ENCODE measurements around the gene EXOC3. TPM values are rescaled to one million over a fixed set of nuclear protein-coding genes. Genes with fewer than 3 reads are reported as not detected.

EXOC3 gene
- total RNA-seq, 1 experiment from 2014 or later, result 60.1 TPM

DNA sequence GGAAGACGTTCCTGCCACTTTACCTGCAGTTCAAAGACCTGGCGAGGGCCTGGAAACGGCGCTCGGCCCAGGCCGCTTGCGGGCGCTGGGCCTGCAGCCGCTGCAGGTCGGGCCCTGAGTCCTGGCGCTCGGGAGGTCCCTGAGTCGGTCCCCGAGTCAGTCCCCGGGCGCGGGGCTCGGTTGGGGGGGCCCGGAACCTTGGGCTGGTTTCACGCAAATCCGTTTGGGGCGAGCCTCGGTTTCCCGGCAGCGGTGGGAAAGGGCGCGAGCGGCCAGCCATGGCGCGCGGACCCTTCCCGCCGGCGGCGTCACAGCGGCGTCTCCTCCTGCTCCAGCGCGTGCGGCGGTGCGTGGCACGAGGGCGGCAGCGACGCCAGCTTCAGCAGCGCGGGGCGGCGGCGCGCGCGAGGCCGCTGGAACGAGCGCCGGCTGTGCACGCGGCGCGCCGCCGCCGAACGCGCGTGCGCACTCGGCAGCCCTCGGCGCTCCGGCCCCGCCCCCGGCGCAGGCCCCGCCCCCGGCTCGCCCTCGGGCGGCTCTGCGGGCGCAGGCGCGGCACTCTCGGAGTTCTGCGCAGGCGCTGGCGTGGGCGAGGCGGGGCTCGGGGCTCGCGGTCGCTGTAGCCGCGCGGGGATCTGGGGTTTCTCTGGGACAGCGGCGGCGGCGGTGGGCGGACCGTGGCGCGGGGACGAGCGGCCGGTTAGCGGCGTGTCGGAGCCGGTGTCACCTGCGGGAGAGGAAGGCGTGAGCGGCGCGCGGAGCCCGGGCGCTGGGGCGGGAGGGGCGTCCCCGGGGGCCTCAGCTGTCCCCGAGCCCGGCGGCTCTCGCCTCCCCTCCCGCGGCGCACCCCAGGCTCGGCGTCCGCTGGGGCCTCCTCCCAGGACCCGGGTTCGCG lies 29.9 kb downstream of the EXOC3 start (continued):
- TF ChIP-seq, protein P1, sequence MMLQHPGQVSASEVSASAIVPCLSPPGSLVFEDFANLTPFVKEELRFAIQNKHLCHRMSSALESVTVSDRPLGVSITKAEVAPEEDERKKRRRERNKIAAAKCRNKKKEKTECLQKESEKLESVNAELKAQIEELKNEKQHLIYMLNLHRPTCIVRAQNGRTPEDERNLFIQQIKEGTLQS (CRISPR knock-in tag; conservative IDR thresholded peaks at IDR 0.05), result no peak
- TF ChIP-seq, protein P2, sequence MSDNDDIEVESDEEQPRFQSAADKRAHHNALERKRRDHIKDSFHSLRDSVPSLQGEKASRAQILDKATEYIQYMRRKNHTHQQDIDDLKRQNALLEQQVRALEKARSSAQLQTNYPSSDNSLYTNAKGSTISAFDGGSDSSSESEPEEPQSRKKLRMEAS (CRISPR knock-in tag; IDR thresholded peaks at IDR 0.05), result peak; percentile 96; the same call in 1 of the 2 replicates
- TF ChIP-seq FOXJ3 (CRISPR knock-in tag; IDR thresholded peaks at IDR 0.05; ENCODE audit: borderline replicate concordance) (0 out of 2 replicates have a peak, but pooled peaks have one; percentile 44), ETV6 (CRISPR knock-in tag; IDR thresholded peaks at IDR 0.05) (peak; percentile 86), GTF2I (CRISPR knock-in tag; conservative IDR thresholded peaks at IDR 0.05) (no peak), FOXP1 (CRISPR knock-in tag; IDR thresholded peaks at IDR 0.05; ENCODE audit: borderline replicate concordance) (peak; percentile 99), NFATC4 (CRISPR knock-in tag; IDR thresholded peaks at IDR 0.05) (no peak), ZNF396 (CRISPR knock-in tag; IDR thresholded peaks at IDR 0.05; ENCODE audit: borderline replicate concordance) (no peak), TCF7 (CRISPR knock-in tag; IDR thresholded peaks at IDR 0.05; ENCODE audit: low read depth) (peak; percentile 95; the same call in 1 of the 2 replicates), ELF4 (CRISPR knock-in tag; IDR thresholded peaks at IDR 0.05; ENCODE audit: low read depth) (peak; percentile 95), JUN (CRISPR knock-in tag; IDR thresholded peaks at IDR 0.05) (peak; percentile 95), CREB1 (CRISPR knock-in tag; IDR thresholded peaks at IDR 0.05) (peak; percentile 88), GABPB1 (CRISPR knock-in tag; IDR thresholded peaks at IDR 0.05) (peak; percentile 68), RORB (CRISPR knock-in tag; IDR thresholded peaks at IDR 0.05) (no peak), AFF4 (CRISPR knock-in tag; IDR thresholded peaks at IDR 0.05; ENCODE audit: borderline replicate concordance) (peak; percentile 51; the same call in 1 of the 2 replicates), ZNF121 (CRISPR knock-in tag; IDR thresholded peaks at IDR 0.05) (peak; percentile 59; the same call in 1 of the 2 replicates), ZNF232 (CRISPR knock-in tag; IDR thresholded peaks at IDR 0.05) (peak; percentile 94), EMX1 (CRISPR knock-in tag; IDR thresholded peaks at IDR 0.05) (no peak), RELA (CRISPR knock-in tag; IDR thresholded peaks at IDR 0.05; ENCODE audit: borderline replicate concordance) (peak; percentile 95), TP53 (CRISPR knock-in tag; IDR thresholded peaks at IDR 0.05) (peak; percentile 99), HMGXB4 (CRISPR knock-in tag; IDR thresholded peaks at IDR 0.05) (peak; percentile 90)
- TF ChIP-seq, protein P3, sequence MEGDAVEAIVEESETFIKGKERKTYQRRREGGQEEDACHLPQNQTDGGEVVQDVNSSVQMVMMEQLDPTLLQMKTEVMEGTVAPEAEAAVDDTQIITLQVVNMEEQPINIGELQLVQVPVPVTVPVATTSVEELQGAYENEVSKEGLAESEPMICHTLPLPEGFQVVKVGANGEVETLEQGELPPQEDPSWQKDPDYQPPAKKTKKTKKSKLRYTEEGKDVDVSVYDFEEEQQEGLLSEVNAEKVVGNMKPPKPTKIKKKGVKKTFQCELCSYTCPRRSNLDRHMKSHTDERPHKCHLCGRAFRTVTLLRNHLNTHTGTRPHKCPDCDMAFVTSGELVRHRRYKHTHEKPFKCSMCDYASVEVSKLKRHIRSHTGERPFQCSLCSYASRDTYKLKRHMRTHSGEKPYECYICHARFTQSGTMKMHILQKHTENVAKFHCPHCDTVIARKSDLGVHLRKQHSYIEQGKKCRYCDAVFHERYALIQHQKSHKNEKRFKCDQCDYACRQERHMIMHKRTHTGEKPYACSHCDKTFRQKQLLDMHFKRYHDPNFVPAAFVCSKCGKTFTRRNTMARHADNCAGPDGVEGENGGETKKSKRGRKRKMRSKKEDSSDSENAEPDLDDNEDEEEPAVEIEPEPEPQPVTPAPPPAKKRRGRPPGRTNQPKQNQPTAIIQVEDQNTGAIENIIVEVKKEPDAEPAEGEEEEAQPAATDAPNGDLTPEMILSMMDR (IDR thresholded peaks at IDR 0.05), result no peak
- TF ChIP-seq, protein P4, sequence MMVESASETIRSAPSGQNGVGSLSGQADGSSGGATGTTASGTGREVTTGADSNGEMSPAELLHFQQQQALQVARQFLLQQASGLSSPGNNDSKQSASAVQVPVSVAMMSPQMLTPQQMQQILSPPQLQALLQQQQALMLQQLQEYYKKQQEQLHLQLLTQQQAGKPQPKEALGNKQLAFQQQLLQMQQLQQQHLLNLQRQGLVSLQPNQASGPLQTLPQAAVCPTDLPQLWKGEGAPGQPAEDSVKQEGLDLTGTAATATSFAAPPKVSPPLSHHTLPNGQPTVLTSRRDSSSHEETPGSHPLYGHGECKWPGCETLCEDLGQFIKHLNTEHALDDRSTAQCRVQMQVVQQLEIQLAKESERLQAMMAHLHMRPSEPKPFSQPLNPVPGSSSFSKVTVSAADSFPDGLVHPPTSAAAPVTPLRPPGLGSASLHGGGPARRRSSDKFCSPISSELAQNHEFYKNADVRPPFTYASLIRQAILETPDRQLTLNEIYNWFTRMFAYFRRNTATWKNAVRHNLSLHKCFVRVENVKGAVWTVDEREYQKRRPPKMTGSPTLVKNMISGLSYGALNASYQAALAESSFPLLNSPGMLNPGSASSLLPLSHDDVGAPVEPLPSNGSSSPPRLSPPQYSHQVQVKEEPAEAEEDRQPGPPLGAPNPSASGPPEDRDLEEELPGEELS (CRISPR knock-in tag; IDR thresholded peaks at IDR 0.05), result peak; percentile 99
- TF ChIP-seq, protein P5, sequence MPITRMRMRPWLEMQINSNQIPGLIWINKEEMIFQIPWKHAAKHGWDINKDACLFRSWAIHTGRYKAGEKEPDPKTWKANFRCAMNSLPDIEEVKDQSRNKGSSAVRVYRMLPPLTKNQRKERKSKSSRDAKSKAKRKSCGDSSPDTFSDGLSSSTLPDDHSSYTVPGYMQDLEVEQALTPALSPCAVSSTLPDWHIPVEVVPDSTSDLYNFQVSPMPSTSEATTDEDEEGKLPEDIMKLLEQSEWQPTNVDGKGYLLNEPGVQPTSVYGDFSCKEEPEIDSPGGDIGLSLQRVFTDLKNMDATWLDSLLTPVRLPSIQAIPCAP (CRISPR knock-in tag; IDR thresholded peaks at IDR 0.05), result peak; percentile 95
- TF ChIP-seq, protein P6, sequence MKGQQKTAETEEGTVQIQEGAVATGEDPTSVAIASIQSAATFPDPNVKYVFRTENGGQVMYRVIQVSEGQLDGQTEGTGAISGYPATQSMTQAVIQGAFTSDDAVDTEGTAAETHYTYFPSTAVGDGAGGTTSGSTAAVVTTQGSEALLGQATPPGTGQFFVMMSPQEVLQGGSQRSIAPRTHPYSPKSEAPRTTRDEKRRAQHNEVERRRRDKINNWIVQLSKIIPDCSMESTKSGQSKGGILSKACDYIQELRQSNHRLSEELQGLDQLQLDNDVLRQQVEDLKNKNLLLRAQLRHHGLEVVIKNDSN (CRISPR knock-in tag; IDR thresholded peaks at IDR 0.05), result peak; percentile 69

Data from WTC11 (cell line).